ENCODE data around the gene TAF6L. TPM values are rescaled to one million over a fixed set of nuclear protein-coding genes. Genes with fewer than 3 reads are reported as not detected.

TAF6L gene
- total and polyA plus RNA-seq, 9 of the 15 experiments (the other 6 are each of a cell fraction or from before 2014, with no cell fraction given), result 0.04 to 45.5 (median 20.8) TPM

- TF ChIP-seq CXXC5 (CRISPR knock-in tag; IDR thresholded peaks at IDR 0.05) (no peak), ELK3 (CRISPR knock-in tag; IDR thresholded peaks at IDR 0.05) (no peak), TBL1XR1 (IDR thresholded peaks at IDR 0.05; ENCODE audit: low read length in 2 of 2) (0 out of 4 replicates have a peak, but pooled peaks of 1 of the 2 experiments have one; percentile 47), ZBED1 (IDR thresholded peaks at IDR 0.05) (no peak), ZNF124 (CRISPR knock-in tag; IDR thresholded peaks at IDR 0.05) (no peak), ZNF695 (CRISPR knock-in tag; IDR thresholded peaks at IDR 0.05) (no peak), ERF (CRISPR knock-in tag; IDR thresholded peaks at IDR 0.05) (no peak), CLOCK (CRISPR knock-in tag; IDR thresholded peaks at IDR 0.05; ENCODE audit: borderline replicate concordance) (no peak), SMAD2 (IDR thresholded peaks at IDR 0.05; ENCODE audit: low read depth, low read length) (no peak), TRIM25 (IDR thresholded peaks at IDR 0.05; ENCODE audit: borderline replicate concordance) (no peak), ZNF41 (CRISPR knock-in tag; conservative IDR thresholded peaks at IDR 0.05) (no peak), FOSL1 (tag; conservative IDR thresholded peaks at IDR 0.05) (no peak), ELF4 (CRISPR knock-in tag; IDR thresholded peaks at IDR 0.05) (no peak), ZNF507 (tag; conservative IDR thresholded peaks at IDR 0.05) (no peak), HES1 (IDR thresholded peaks at IDR 0.05; ENCODE audit: low read depth) (no peak), DIDO1 (tag; IDR thresholded peaks at IDR 0.05; ENCODE audit: low read depth) (no peak), ZNF3 (CRISPR knock-in tag; IDR thresholded peaks at IDR 0.05) (no peak), HOXB6 (CRISPR knock-in tag; IDR thresholded peaks at IDR 0.05; ENCODE audit: borderline replicate concordance) (no peak), NUFIP1 (IDR thresholded peaks at IDR 0.05; ENCODE audit: partially characterized antibody) (no peak), YBX1 (IDR thresholded peaks at IDR 0.05) (no peak), ZNF217 (CRISPR knock-in tag; IDR thresholded peaks at IDR 0.05) (no peak)
Measured at GRCh38 chr11:62786318-62787004, 15.3 kb downstream of the TAF6L start (continued).
